Activated T-helper 1 cell treated with anti-CD3 and anti-CD28 coated beads, Interleukin-12 subunit alpha, Interleukin-12 subunit beta, Interleukin-2, Interleukin-4 antibody, amounts not matched to agents 30 ng/mL and 10 ng/mL and 1 ng/mL, durations not matched to agents 14 hours and 24 hours and 36 hours (primary cell): Measurements from ENCODE around the gene HOXD12. TPM values are rescaled to one million over a fixed set of nuclear protein-coding genes. Genes with fewer than 3 reads are reported as not detected.
A peak's percentile ranks its signal among the peaks of the same experiment; 100 is the strongest.

ENCODE experiments used
- DNase-seq: peaks from one replicate; pipeline ENCODE4 v3.0.0; 2021; ENCODE audit warnings: low spot score
- H3K27ac Mint-ChIP-seq: one replicate; pipeline ENCODE4 v1.8.0; 2021; ENCODE audit warnings: mild to moderate bottlenecking, mixed read lengths
- H3K27me3 Mint-ChIP-seq: one replicate; pipeline ENCODE4 v1.8.0; 2022; ENCODE audit warnings: mild to moderate bottlenecking, moderate library complexity, mixed read lengths; ENCODE audit not compliant: insufficient read depth
- H3K36me3 Mint-ChIP-seq: one replicate; pipeline ENCODE4 v1.8.0; 2021; ENCODE audit warnings: low read depth, mixed read lengths
- H3K4me1 Mint-ChIP-seq: one replicate; pipeline ENCODE4 v1.8.0; 2021; ENCODE audit warnings: low read depth, mixed read lengths
- H3K4me3 Mint-ChIP-seq: one replicate; pipeline ENCODE4 v1.8.0; 2021; ENCODE audit warnings: mild to moderate bottlenecking, moderate library complexity, mixed read lengths
- H3K9me3 Mint-ChIP-seq: one replicate; pipeline ENCODE4 v1.8.0; 2021; ENCODE audit warnings: mixed read lengths
- intact Hi-C: fragments of 100-400 bp; cut with micrococcal nuclease; formaldehyde crosslinking; loops from one replicate; pipeline ENCODE4 v1.15.1; 2024
- total RNA-seq: library from RNA; stranded (reverse); gene quantifications from 2 replicates; pipeline ENCODE4 v1.2.3, GENCODE V29; 2022

Gene HOXD12
- total RNA-seq, 1 donor from 2014 or later, result not detected

GRCh38 chr2:176146101-176146500, 46.5 kb downstream of the HOXD12 start:
- no peak for DNase-seq
- Mint-ChIP-seq H3K36me3 (no peaks in the 10 kb centered on the region), H3K4me1 (peaks cover 2% of the 10 kb centered on the region), H3K27ac (no peak overlapping the region), H3K4me3 (no peak overlapping the region), H3K27me3 (peaks cover 76% of the 10 kb centered on the region), H3K9me3 (no peaks in the 10 kb centered on the region)
- intact Hi-C loops, result loop anchor here (2.0 kb wide), 1 partner anchor 13 kb away; no protein-coding TSS in a partner anchor

DNA sequence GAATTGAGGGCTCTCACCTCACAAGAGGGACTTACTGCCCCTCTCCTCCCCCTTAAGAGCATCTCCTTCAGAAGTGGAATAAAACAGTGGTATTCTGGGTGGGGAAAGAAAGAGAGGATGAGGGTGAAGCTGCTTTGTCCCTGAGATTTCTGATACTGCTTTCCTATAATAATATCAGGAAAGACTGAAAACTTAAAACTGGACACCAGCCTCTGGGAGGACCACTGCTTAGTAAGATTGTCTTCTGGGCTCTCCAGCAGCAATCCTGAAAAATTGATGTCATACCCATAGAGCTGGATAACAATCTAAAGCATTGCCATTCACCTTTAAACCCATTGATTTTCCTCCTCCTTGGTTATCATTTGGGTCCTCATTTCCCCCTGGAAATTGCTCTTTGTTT, 47.0 kb downstream of the HOXD12 start:
- Mint-ChIP-seq H3K27ac (no peak overlapping the region), H3K4me3 (no peak overlapping the region), H3K9me3 (no peaks in the 10 kb centered on the region), H3K4me1 (no peaks in the 10 kb centered on the region), H3K36me3 (no peaks in the 10 kb centered on the region), H3K27me3 (peaks cover 75% of the 10 kb centered on the region)
- no peak for DNase-seq
- intact Hi-C loops, result loop anchor here (2.0 kb wide), 1 partner anchor 14 kb away; no protein-coding TSS in a partner anchor

- DNase-seq, result no peak
- Mint-ChIP-seq H3K4me1 (no peaks in the 10 kb centered on the region), H3K27me3 (peaks cover 75% of the 10 kb centered on the region), H3K36me3 (no peaks in the 10 kb centered on the region), H3K27ac (no peak overlapping the region), H3K9me3 (no peaks in the 10 kb centered on the region), H3K4me3 (no peak overlapping the region)
- intact Hi-C loops, result loop anchor here (2.0 kb wide), 1 partner anchor 15 kb away; no protein-coding TSS in a partner anchor
Measured at GRCh38 chr2:176147210-176147799, 47.7 kb downstream of the HOXD12 start.

GRCh38 chr2:176147800-176148496, 48.4 kb downstream of the HOXD12 start:
- intact Hi-C loops, result loop anchor here (1.0 to 2.0 kb wide), 2 partner anchors 8 to 15 kb away; no protein-coding TSS in a partner anchor
- Mint-ChIP-seq H3K9me3 (no peaks in the 10 kb centered on the region), H3K4me3 (no peak overlapping the region), H3K27me3 (peaks cover 79% of the 10 kb centered on the region), H3K4me1 (no peaks in the 10 kb centered on the region), H3K36me3 (no peaks in the 10 kb centered on the region), H3K27ac (no peak overlapping the region)
- no peak for DNase-seq

DNA sequence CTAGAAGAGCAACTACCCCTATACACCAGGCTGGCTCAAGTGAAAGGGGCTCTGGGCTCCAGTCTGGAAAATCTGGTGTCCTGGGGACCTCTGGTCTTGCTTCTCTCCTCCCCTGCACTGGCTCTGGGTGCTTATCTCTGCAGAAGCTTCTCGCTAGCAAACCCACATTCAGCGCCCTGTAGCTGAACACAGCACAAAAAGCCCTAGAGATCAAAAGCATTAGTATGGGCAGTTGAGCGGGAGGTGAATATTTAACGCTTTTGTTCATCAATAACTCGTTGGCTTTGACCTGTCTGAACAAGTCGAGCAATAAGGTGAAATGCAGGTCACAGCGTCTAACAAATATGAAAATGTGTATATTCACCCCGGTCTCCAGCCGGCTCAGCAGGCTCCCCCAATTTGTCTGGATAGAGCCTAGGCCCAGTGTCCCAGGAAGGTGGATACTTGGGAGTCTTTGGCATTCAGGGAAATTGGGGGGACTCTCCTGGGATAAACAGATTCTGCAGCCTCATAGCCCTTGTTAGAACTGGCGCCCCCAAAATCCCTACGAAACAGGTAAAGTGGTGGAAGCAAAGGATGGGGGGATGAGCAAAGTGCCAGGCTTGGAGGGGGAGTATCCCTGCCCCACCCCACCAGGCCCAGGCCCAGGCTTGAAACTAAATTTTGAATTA, 49.3 kb downstream of the HOXD12 start:
- Mint-ChIP-seq H3K4me1 (no peaks in the 10 kb centered on the region), H3K4me3 (no peak overlapping the region), H3K36me3 (no peaks in the 10 kb centered on the region), H3K27me3 (peaks cover 79% of the 10 kb centered on the region), H3K9me3 (no peaks in the 10 kb centered on the region), H3K27ac (no peak overlapping the region)
- no peak for DNase-seq
- intact Hi-C loops, result loop anchor here (1.0 kb wide), 1 partner anchor 9 kb away; no protein-coding TSS in a partner anchor

GRCh38 chr2:176149481-176149938, 49.9 kb downstream of the HOXD12 start:
- Mint-ChIP-seq H3K27ac (no peak overlapping the region), H3K36me3 (no peaks in the 10 kb centered on the region)
- intact Hi-C loops, result no loop called here

GRCh38 chr2:176149939-176150583, 50.5 kb downstream of the HOXD12 start:
- peak overlapping the region; percentile 9 for H3K27ac Mint-ChIP-seq
- H3K36me3 Mint-ChIP-seq, result no peaks in the 10 kb centered on the region
- intact Hi-C loops, result no loop called here
- H3K27me3 Mint-ChIP-seq, result peaks cover 80% of the 10 kb centered on the region
- no peaks in the 10 kb centered on the region for H3K9me3 Mint-ChIP-seq
- DNase-seq, result no peak
- H3K4me3 Mint-ChIP-seq, result no peak overlapping the region
- H3K4me1 Mint-ChIP-seq, result no peaks in the 10 kb centered on the region

More at GRCh38 chr2:176149481-176149938, 49.9 kb downstream of the HOXD12 start:
- Mint-ChIP-seq H3K4me1 (no peaks in the 10 kb centered on the region), H3K9me3 (no peaks in the 10 kb centered on the region), H3K27me3 (peaks cover 79% of the 10 kb centered on the region), H3K4me3 (no peak overlapping the region)
- no peak for DNase-seq

GRCh38 chr2:176150584-176151441, 51.2 kb downstream of the HOXD12 start:
- DNase-seq, result no peak
- H3K27ac Mint-ChIP-seq, result peak overlapping the region; percentile 9
- intact Hi-C loops, result no loop called here
- peaks cover 81% of the 10 kb centered on the region for H3K27me3 Mint-ChIP-seq
- H3K4me3 Mint-ChIP-seq, result no peak overlapping the region
- H3K36me3 Mint-ChIP-seq, result no peaks in the 10 kb centered on the region
- no peaks in the 10 kb centered on the region for H3K9me3 Mint-ChIP-seq
- no peaks in the 10 kb centered on the region for H3K4me1 Mint-ChIP-seq

DNA sequence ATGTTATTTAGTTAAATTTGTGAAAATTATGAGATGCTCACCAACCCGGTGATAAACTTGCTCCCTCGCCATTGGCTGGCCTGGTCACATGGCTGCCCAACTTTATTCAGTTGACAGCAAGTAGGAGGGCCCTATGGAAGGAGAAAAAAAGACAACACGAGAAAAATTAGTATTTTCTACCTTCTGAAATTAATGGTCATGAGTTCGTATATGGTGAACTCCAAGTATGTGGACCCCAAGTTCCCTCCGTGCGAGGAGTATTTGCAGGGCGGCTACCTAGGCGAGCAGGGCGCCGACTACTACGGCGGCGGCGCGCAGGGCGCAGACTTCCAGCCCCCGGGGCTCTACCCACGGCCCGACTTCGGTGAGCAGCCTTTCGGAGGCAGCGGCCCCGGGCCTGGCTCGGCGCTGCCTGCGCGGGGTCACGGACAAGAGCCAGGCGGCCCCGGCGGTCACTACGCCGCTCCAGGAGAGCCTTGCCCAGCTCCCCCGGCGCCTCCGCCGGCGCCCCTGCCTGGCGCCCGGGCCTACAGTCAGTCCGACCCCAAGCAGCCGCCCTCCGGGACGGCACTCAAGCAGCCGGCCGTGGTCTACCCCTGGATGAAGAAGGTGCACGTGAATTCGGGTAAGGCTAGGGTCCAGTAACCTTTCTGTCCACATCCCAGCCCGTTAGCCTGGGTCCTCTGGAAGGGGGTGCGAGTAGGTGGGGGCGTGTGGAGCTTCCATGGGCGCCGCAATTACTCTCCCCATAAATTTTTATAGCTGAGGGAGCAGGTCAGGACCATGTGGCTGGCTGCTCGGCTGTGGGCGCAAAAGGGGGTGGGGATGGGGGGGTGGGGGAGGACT, 52.1 kb downstream of the HOXD12 start, which contains the start of gene HOXD4:
HOXD4 (plus strand) TSS at position 109 of the 846 bp plus-strand sequence; CDS start at position 193, 84 bp downstream.
- no peaks in the 10 kb centered on the region for H3K9me3 Mint-ChIP-seq
- H3K4me1 Mint-ChIP-seq, result no peaks in the 10 kb centered on the region
- H3K27ac Mint-ChIP-seq, result peak within 1 kb of the TSS; percentile 9
- peaks cover 82% of the 10 kb centered on the region for H3K27me3 Mint-ChIP-seq
- no peaks in the 10 kb centered on the region for H3K36me3 Mint-ChIP-seq
- DNase-seq, result no peak
- intact Hi-C loops, result no loop called here
- H3K4me3 Mint-ChIP-seq, result no peak within 1 kb of the TSS
